ENCODE data around the gene TTC34.

Gene TTC34

GRCh38 chr1:2804628-2805351 lies 3.3 kb upstream of the TTC34 start:
- Histone ChIP-seq H3K4me3 (replicated peaks; ENCODE audit: low read depth, low read length) (no peak overlapping the region), H3K36me3 (ENCODE audit: control insufficient read depth, insufficient read depth, low read length) (no peaks in the 10 kb centered on the region), H3K27me3 (replicated peaks; ENCODE audit: control insufficient read depth, insufficient read depth, low read length) (no peaks in the 10 kb centered on the region)
- no peak for DNase-seq (ENCODE audit: extremely low read depth, insufficient read length)
- TF ChIP-seq, protein P1, sequence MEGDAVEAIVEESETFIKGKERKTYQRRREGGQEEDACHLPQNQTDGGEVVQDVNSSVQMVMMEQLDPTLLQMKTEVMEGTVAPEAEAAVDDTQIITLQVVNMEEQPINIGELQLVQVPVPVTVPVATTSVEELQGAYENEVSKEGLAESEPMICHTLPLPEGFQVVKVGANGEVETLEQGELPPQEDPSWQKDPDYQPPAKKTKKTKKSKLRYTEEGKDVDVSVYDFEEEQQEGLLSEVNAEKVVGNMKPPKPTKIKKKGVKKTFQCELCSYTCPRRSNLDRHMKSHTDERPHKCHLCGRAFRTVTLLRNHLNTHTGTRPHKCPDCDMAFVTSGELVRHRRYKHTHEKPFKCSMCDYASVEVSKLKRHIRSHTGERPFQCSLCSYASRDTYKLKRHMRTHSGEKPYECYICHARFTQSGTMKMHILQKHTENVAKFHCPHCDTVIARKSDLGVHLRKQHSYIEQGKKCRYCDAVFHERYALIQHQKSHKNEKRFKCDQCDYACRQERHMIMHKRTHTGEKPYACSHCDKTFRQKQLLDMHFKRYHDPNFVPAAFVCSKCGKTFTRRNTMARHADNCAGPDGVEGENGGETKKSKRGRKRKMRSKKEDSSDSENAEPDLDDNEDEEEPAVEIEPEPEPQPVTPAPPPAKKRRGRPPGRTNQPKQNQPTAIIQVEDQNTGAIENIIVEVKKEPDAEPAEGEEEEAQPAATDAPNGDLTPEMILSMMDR (IDR thresholded peaks at IDR 0.05; ENCODE audit: insufficient read depth, low read length, poor library complexity, severe bottlenecking): no peak

DNA sequence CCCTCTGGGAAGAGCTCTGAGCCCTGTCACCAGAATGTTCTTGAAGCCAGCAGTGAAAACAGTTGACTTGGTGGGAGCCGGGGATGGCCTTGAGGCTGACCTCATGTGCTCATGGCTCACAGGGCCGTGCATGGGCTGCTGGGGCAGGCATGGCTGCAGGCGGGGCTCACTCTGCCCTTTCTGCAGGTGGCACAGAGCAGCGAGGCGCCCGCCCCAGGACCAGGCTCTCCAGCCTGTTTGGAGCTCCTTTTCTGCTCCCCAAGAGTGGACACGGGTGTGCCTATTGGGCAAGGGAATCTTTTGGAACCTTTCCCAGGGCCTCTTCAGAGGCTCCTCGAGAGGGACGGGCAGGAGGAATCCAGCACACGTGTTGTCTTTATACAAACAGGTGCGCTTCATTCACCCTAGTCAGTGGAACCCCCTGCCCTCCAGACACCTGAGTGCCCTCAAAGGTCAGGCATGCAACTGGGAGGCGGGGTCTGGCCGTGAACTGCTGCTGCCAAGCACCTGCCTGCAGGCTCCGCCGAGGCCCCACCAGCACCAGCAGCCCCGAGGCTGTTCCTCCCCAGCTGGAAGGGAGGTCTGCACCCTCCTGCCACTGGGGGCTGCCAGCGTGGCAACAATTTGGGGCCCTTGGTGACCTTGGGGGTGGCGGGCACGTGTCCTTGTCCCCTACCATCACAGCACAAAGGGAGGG lies 2.6 kb upstream of the TTC34 start:
- TF ChIP-seq, protein P1 (IDR thresholded peaks at IDR 0.05; ENCODE audit: insufficient read depth, low read length, poor library complexity, severe bottlenecking): no peak
- no peak overlapping the region for H3K4me3 ChIP-seq (replicated peaks; ENCODE audit: low read depth, low read length)
- H3K27me3 ChIP-seq (replicated peaks; ENCODE audit: control insufficient read depth, insufficient read depth, low read length): no peaks in the 10 kb centered on the region
- no peaks in the 10 kb centered on the region for H3K36me3 ChIP-seq (ENCODE audit: control insufficient read depth, insufficient read depth, low read length)
- DNase-seq (ENCODE audit: extremely low read depth, insufficient read length): no peak

GRCh38 chr1:2803086-2803930 lies 1.8 kb upstream of the TTC34 start:
- Histone ChIP-seq H3K4me3 (replicated peaks; ENCODE audit: low read depth, low read length) (no peak overlapping the region), H3K36me3 (ENCODE audit: control insufficient read depth, insufficient read depth, low read length) (no peaks in the 10 kb centered on the region), H3K27me3 (replicated peaks; ENCODE audit: control insufficient read depth, insufficient read depth, low read length) (no peaks in the 10 kb centered on the region)
- DNase-seq (ENCODE audit: extremely low read depth, insufficient read length): no peak
- TF ChIP-seq, protein P1 (IDR thresholded peaks at IDR 0.05; ENCODE audit: insufficient read depth, low read length, poor library complexity, severe bottlenecking): no peak

GRCh38 chr1:2802421-2802961 lies 998 bp upstream of the TTC34 start:
- no peaks in the 10 kb centered on the region for H3K36me3 ChIP-seq (ENCODE audit: control insufficient read depth, insufficient read depth, low read length)
- DNase-seq (ENCODE audit: extremely low read depth, insufficient read length): no peak
- H3K4me3 ChIP-seq (replicated peaks; ENCODE audit: low read depth, low read length): no peak overlapping the region
- no peaks in the 10 kb centered on the region for H3K27me3 ChIP-seq (replicated peaks; ENCODE audit: control insufficient read depth, insufficient read depth, low read length)
- TF ChIP-seq, protein P1 (IDR thresholded peaks at IDR 0.05; ENCODE audit: insufficient read depth, low read length, poor library complexity, severe bottlenecking): no peak

- H3K4me3 ChIP-seq (replicated peaks; ENCODE audit: low read depth, low read length): no peak overlapping the region
- no peaks in the 10 kb centered on the region for H3K36me3 ChIP-seq (ENCODE audit: control insufficient read depth, insufficient read depth, low read length)
- TF ChIP-seq, protein P1 (IDR thresholded peaks at IDR 0.05; ENCODE audit: insufficient read depth, low read length, poor library complexity, severe bottlenecking): no peak
- no peaks in the 10 kb centered on the region for H3K27me3 ChIP-seq (replicated peaks; ENCODE audit: control insufficient read depth, insufficient read depth, low read length)
- no peak for DNase-seq (ENCODE audit: extremely low read depth, insufficient read length)
These were observed 447 bp downstream of the TTC34 start for GRCh38 chr1:2801046-2801445.

Measured in GM06990 (cell line).